ENCODE results near the gene SCN5A.

Gene SCN5A

GRCh38 chr3:38562467-38562925 lies 87.0 kb downstream of the SCN5A start:
- no peak for DNase-seq (ENCODE audit: low read depth in 1 of 2, low spot score in 1 of 2)

GRCh38 chr3:38561746-38562466 lies 87.6 kb downstream of the SCN5A start:
- no peak for DNase-seq (ENCODE audit: low read depth in 1 of 2, low spot score in 1 of 2)

GRCh38 chr3:38560996-38561717 lies 88.3 kb downstream of the SCN5A start:
- DNase-seq (ENCODE audit: low read depth in 1 of 2, low spot score in 1 of 2), result no peak

- no peak for DNase-seq (ENCODE audit: low read depth in 1 of 2, low spot score in 1 of 2)
These were observed 89.2 kb downstream of the SCN5A start for GRCh38 chr3:38560284-38560683.

- no peak for DNase-seq (ENCODE audit: low read depth in 1 of 2, low spot score in 1 of 2)
These were observed 90.6 kb downstream of the SCN5A start for GRCh38 chr3:38558864-38559263.

- no peak for DNase-seq (ENCODE audit: low read depth in 1 of 2, low spot score in 1 of 2)
These were observed 92.7 kb downstream of the SCN5A start for GRCh38 chr3:38556640-38557358.

- no peak for DNase-seq (ENCODE audit: low read depth in 1 of 2, low spot score in 1 of 2)
These were observed 93.6 kb downstream of the SCN5A start for GRCh38 chr3:38555926-38556325.

- DNase-seq (ENCODE audit: low read depth in 1 of 2, low spot score in 1 of 2), result no peak
These were observed 94.2 kb downstream of the SCN5A start for GRCh38 chr3:38555149-38555840.

- DNase-seq (ENCODE audit: low read depth in 1 of 2, low spot score in 1 of 2), result no peak
These were observed 95.2 kb downstream of the SCN5A start for GRCh38 chr3:38554127-38554827.

GRCh38 chr3:38553071-38553470 lies 96.4 kb downstream of the SCN5A start:
- no peak for DNase-seq (ENCODE audit: low read depth in 1 of 2, low spot score in 1 of 2)

- no peak for DNase-seq (ENCODE audit: low read depth in 1 of 2, low spot score in 1 of 2)
These were observed 97.1 kb downstream of the SCN5A start for GRCh38 chr3:38552364-38552763.

- no peak for DNase-seq (ENCODE audit: low read depth in 1 of 2, low spot score in 1 of 2)
These were observed 98.3 kb downstream of the SCN5A start for GRCh38 chr3:38551026-38551832.

- DNase-seq (ENCODE audit: low read depth in 1 of 2, low spot score in 1 of 2), result no peak
These were observed 99.3 kb downstream of the SCN5A start for GRCh38 chr3:38549957-38550840.

GRCh38 chr3:38549486-38549885 lies 100.0 kb downstream of the SCN5A start:
- no peak for DNase-seq (ENCODE audit: low read depth in 1 of 2, low spot score in 1 of 2)

- DNase-seq (ENCODE audit: low read depth in 1 of 2, low spot score in 1 of 2), result no peak
These were observed 100.4 kb downstream of the SCN5A start for GRCh38 chr3:38549082-38549481.

GRCh38 chr3:38548154-38548931 lies 101.1 kb downstream of the SCN5A start:
- DNase-seq (ENCODE audit: low read depth in 1 of 2, low spot score in 1 of 2), result no peak

- DNase-seq (ENCODE audit: low read depth in 1 of 2, low spot score in 1 of 2), result no peak
These were observed 103.5 kb downstream of the SCN5A start for GRCh38 chr3:38545983-38546382.

- no peak for DNase-seq (ENCODE audit: low read depth in 1 of 2, low spot score in 1 of 2)
These were observed 103.9 kb downstream of the SCN5A start for GRCh38 chr3:38545550-38545949.
